Measurements from ENCODE around the gene DCAF15. TPM values are rescaled to one million over a fixed set of nuclear protein-coding genes. Genes with fewer than 3 reads are reported as not detected.

DCAF15 gene
- total and polyA plus RNA-seq, 2 donors (not counting 3 experiments of a cell fraction or from before 2014, with no cell fraction given), result 41.9 to 42.4 TPM

DNA sequence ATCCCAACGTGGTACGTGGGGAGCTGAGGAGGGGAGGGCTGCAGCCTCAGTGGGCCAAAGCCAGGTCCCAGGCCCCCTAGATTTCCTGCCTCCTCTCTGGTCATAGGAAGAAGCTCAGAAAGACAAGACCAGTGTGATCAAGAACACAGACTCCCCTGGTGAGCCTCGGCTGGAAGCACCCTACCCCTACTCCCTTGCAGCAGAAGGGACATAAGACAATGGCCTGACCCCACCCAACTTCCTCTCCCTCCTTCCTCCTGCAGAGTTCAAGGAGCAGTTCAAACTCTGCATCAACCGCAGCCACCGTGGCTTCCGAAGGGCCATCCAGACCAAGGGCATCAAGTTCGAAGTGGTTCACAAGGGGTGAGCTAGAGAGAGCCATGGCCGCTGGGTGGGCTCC, 25.6 kb upstream of the DCAF15 start:
- dilution Hi-C loops (cut with MboI; ENCODE audit: extremely low pct_ligation_motif_present, low sequenced_read_pairs), result no loop called here
- CTCF ChIA-PET, result interaction anchor here (0.5 to 1.6 kb wide), 4 partner anchors 9 to 126 kb away, joined by 3 to 5 read pairs (median 3); partner anchors contain the start of gene IL27RA
- peaks cover 2 to 16% of the 10 kb centered on the region in 2 experiments for H3K36me3 ChIP-seq (ENCODE audit: control insufficient read depth in 2 of 2, extremely low read depth in 1 of 2, insufficient read depth in 2 of 2, low read length in 2 of 2)
- FAIRE-seq, result no peak
- no peak overlapping the region for H3K9ac ChIP-seq (replicated peaks; ENCODE audit: extremely low read depth, insufficient read depth, low read length)
- DNase-seq (ENCODE audit: low read depth, low spot score), result no peak
- no peak overlapping the region for H2AFZ ChIP-seq (ENCODE audit: low read depth, low read length)
- no peaks in the 10 kb centered on the region for H3K79me2 ChIP-seq (ENCODE audit: control insufficient read depth, insufficient read depth, low read length)
- H3K9me1 ChIP-seq (replicated peaks; ENCODE audit: control insufficient read depth, extremely low read depth, insufficient read depth, low read length), result no peaks in the 10 kb centered on the region
- H3K9me3 ChIP-seq (replicated peaks; ENCODE audit: control insufficient read depth, insufficient read depth, low read length), result no peaks in the 10 kb centered on the region
- no peaks in the 10 kb centered on the region for H3K27me3 ChIP-seq (ENCODE audit: control insufficient read depth in 2 of 2, insufficient read depth in 2 of 2, low read length in 2 of 2)
- H4K20me1 ChIP-seq (replicated peaks; ENCODE audit: control insufficient read depth, extremely low read depth, insufficient read depth, low read length), result no peaks in the 10 kb centered on the region
- no peak overlapping the region for H3K4me3 ChIP-seq (replicated peaks in 1 of 3; ENCODE audit: insufficient read depth in 1 of 3, low read depth in 1 of 3, low read length in 3 of 3)
- intact Hi-C loops (cut with micrococcal nuclease), result no loop called here
- H3K4me1 ChIP-seq (ENCODE audit: control insufficient read depth, extremely low read depth, insufficient read depth, low read length), result no peaks in the 10 kb centered on the region
- no TSS peak for BruUV-seq (replicated peaks)
- no peak overlapping the region for H3K27ac ChIP-seq (ENCODE audit: insufficient read depth, low read depth, low read length)
- TF ChIP-seq, protein P1, sequence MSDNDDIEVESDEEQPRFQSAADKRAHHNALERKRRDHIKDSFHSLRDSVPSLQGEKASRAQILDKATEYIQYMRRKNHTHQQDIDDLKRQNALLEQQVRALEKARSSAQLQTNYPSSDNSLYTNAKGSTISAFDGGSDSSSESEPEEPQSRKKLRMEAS (IDR thresholded peaks at IDR 0.05; ENCODE audit: insufficient read depth, insufficient read length), result no peak
- no peak for TF ChIP-seq POLR2A (IDR thresholded peaks at IDR 0.05; ENCODE audit: low read depth, low read length)
- no peak for TF ChIP-seq MYC (IDR thresholded peaks at IDR 0.05; ENCODE audit: low read depth, low read length)
- TF ChIP-seq EZH2 (IDR thresholded peaks at IDR 0.05; ENCODE audit: borderline replicate concordance, low read depth, low read length, severe bottlenecking), result no peak
- TF ChIP-seq, protein P2, sequence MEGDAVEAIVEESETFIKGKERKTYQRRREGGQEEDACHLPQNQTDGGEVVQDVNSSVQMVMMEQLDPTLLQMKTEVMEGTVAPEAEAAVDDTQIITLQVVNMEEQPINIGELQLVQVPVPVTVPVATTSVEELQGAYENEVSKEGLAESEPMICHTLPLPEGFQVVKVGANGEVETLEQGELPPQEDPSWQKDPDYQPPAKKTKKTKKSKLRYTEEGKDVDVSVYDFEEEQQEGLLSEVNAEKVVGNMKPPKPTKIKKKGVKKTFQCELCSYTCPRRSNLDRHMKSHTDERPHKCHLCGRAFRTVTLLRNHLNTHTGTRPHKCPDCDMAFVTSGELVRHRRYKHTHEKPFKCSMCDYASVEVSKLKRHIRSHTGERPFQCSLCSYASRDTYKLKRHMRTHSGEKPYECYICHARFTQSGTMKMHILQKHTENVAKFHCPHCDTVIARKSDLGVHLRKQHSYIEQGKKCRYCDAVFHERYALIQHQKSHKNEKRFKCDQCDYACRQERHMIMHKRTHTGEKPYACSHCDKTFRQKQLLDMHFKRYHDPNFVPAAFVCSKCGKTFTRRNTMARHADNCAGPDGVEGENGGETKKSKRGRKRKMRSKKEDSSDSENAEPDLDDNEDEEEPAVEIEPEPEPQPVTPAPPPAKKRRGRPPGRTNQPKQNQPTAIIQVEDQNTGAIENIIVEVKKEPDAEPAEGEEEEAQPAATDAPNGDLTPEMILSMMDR (IDR thresholded peaks at IDR 0.05; ENCODE audit: extremely low read depth in 1 of 2, insufficient read depth in 1 of 2, low read depth in 1 of 2, low read length in 2 of 2), result no peak
- no peak for TF ChIP-seq FOS (IDR thresholded peaks at IDR 0.05; ENCODE audit: borderline replicate concordance, insufficient read depth, low read length)
- no peak overlapping the region for H3K4me2 ChIP-seq (ENCODE audit: insufficient read depth, low read length)
- POLR2A ChIA-PET, result interaction anchor here (0.6 kb wide), 1 partner anchor 78 kb away, joined by 3 read pairs; no protein-coding TSS in a partner anchor

DNA sequence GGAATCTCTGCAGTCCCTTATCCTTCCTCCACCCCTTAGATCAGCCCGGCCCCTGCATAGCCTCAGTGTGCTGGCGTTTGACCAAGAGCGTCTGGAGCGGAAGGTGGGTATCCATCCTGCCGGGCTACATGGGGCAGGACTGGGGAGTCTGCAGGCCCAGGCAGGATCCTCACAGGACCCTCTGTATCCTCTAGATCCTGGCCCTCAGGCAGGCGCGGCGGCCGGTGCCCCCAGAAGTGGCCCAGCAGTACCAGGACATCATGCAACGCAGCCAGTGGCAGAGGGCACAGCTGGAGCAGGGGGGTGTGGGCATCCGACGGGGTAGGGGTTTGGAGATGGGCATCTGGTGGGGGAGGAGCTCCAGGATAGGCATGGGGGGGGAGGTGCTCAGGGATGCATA, 23.0 kb upstream of the DCAF15 start:
- DNase-seq (ENCODE audit: low read depth, low spot score) (no peak), FAIRE-seq (no peak)
- no peak overlapping the region for H3K4me2 ChIP-seq (ENCODE audit: insufficient read depth, low read length)
- H3K9ac ChIP-seq (replicated peaks; ENCODE audit: extremely low read depth, insufficient read depth, low read length), result no peak overlapping the region
- ChIA-PET CTCF (no interaction called here), POLR2A (no interaction called here)
- no peak overlapping the region for H3K4me3 ChIP-seq (replicated peaks in 1 of 3; ENCODE audit: insufficient read depth in 1 of 3, low read depth in 1 of 3, low read length in 3 of 3)
- H4K20me1 ChIP-seq (replicated peaks; ENCODE audit: control insufficient read depth, extremely low read depth, insufficient read depth, low read length), result no peaks in the 10 kb centered on the region
- no TSS peak for BruUV-seq (replicated peaks)
- no peak overlapping the region for H2AFZ ChIP-seq (ENCODE audit: low read depth, low read length)
- H3K9me1 ChIP-seq (replicated peaks; ENCODE audit: control insufficient read depth, extremely low read depth, insufficient read depth, low read length), result no peaks in the 10 kb centered on the region
- no peak for TF ChIP-seq POLR2A (IDR thresholded peaks at IDR 0.05; ENCODE audit: low read depth, low read length)
- no peak for TF ChIP-seq GATA2 (IDR thresholded peaks at IDR 0.05; ENCODE audit: insufficient read depth, insufficient read length, low read depth, low read length)
- TF ChIP-seq, protein P2 (IDR thresholded peaks at IDR 0.05; ENCODE audit: extremely low read depth in 1 of 2, insufficient read depth in 1 of 2, low read depth in 1 of 2, low read length in 2 of 2), result no peak
- no peak for TF ChIP-seq EZH2 (IDR thresholded peaks at IDR 0.05; ENCODE audit: borderline replicate concordance, low read depth, low read length, severe bottlenecking)
- TF ChIP-seq, protein P1 (IDR thresholded peaks at IDR 0.05; ENCODE audit: insufficient read depth, insufficient read length), result no peak
- TF ChIP-seq POLR2AphosphoS5 (IDR thresholded peaks at IDR 0.05; ENCODE audit: insufficient read depth, low read depth, low read length), result no peak
- TF ChIP-seq FOS (IDR thresholded peaks at IDR 0.05; ENCODE audit: borderline replicate concordance, insufficient read depth, low read length), result no peak
- no peak for TF ChIP-seq JUN (IDR thresholded peaks at IDR 0.05; ENCODE audit: borderline replicate concordance, insufficient read depth, insufficient read length, low read depth)
- no peak for TF ChIP-seq MYC (IDR thresholded peaks at IDR 0.05; ENCODE audit: low read depth, low read length)
- H3K79me2 ChIP-seq (ENCODE audit: control insufficient read depth, insufficient read depth, low read length), result no peaks in the 10 kb centered on the region
- no peaks in the 10 kb centered on the region for H3K9me3 ChIP-seq (replicated peaks; ENCODE audit: control insufficient read depth, insufficient read depth, low read length)
- H3K27me3 ChIP-seq (ENCODE audit: control insufficient read depth in 2 of 2, insufficient read depth in 2 of 2, low read length in 2 of 2), result no peaks in the 10 kb centered on the region
- H3K27ac ChIP-seq (ENCODE audit: insufficient read depth, low read depth, low read length), result no peak overlapping the region
- H3K36me3 ChIP-seq (ENCODE audit: control insufficient read depth in 2 of 2, extremely low read depth in 1 of 2, insufficient read depth in 2 of 2, low read length in 2 of 2), result peaks cover 0 to 6% of the 10 kb centered on the region in 2 experiments
- no peaks in the 10 kb centered on the region for H3K4me1 ChIP-seq (ENCODE audit: control insufficient read depth, extremely low read depth, insufficient read depth, low read length)
- dilution Hi-C loops (cut with MboI; ENCODE audit: extremely low pct_ligation_motif_present, low sequenced_read_pairs), result no loop called here
- intact Hi-C loops (cut with micrococcal nuclease), result no loop called here
